ENCODE measurements around the gene RAPSN. TPM values are rescaled to one million over a fixed set of nuclear protein-coding genes. Genes with fewer than 3 reads are reported as not detected.
A peak's percentile ranks its signal among the peaks of the same experiment; 100 is the strongest.

RAPSN gene
- total RNA-seq, 2 experiments from 2014 or later = 0.36 to 0.81 TPM

GRCh38 chr11:47477753-47478152 lies 28.8 kb upstream of the RAPSN start:
- Mint-ChIP-seq H3K4me1 (ENCODE audit: low read depth) (peaks cover 5% of the 10 kb centered on the region), H3K36me3 (ENCODE audit: low read depth) (peaks cover 63% of the 10 kb centered on the region), H3K27me3 (no peaks in the 10 kb centered on the region), H3K27ac (peak overlapping the region; percentile 19), H3K9me3 (no peaks in the 10 kb centered on the region), H3K4me3 (no peak overlapping the region)
- TF ChIP-seq, protein P1, sequence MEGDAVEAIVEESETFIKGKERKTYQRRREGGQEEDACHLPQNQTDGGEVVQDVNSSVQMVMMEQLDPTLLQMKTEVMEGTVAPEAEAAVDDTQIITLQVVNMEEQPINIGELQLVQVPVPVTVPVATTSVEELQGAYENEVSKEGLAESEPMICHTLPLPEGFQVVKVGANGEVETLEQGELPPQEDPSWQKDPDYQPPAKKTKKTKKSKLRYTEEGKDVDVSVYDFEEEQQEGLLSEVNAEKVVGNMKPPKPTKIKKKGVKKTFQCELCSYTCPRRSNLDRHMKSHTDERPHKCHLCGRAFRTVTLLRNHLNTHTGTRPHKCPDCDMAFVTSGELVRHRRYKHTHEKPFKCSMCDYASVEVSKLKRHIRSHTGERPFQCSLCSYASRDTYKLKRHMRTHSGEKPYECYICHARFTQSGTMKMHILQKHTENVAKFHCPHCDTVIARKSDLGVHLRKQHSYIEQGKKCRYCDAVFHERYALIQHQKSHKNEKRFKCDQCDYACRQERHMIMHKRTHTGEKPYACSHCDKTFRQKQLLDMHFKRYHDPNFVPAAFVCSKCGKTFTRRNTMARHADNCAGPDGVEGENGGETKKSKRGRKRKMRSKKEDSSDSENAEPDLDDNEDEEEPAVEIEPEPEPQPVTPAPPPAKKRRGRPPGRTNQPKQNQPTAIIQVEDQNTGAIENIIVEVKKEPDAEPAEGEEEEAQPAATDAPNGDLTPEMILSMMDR (IDR thresholded peaks at IDR 0.05) = no peak
- ATAC-seq (no peak), DNase-seq (no peak)
- intact Hi-C loops (cut with micrococcal nuclease) = no loop called here
- ChIA-PET CTCF (no interaction called here), POLR2A (interaction anchor here (2.2 kb wide), 1 partner anchor 9 kb away, joined by 7 read pairs; no protein-coding TSS in a partner anchor)

GRCh38 chr11:47477323-47477722 lies 28.4 kb upstream of the RAPSN start:
- DNase-seq (no peak), ATAC-seq (no peak)
- H3K4me1 Mint-ChIP-seq (ENCODE audit: low read depth) = peaks cover 5% of the 10 kb centered on the region
- ChIA-PET CTCF (interaction anchor here (1.2 kb wide), 1 partner anchor 11 kb away, joined by 3 read pairs; no protein-coding TSS in a partner anchor), POLR2A (interaction anchor here (2.2 kb wide), 1 partner anchor 10 kb away, joined by 7 read pairs; no protein-coding TSS in a partner anchor)
- intact Hi-C loops (cut with micrococcal nuclease) = no loop called here
- TF ChIP-seq, protein P1 (IDR thresholded peaks at IDR 0.05) = no peak
- H3K27ac Mint-ChIP-seq = peak overlapping the region; percentile 19
- no peaks in the 10 kb centered on the region for H3K27me3 Mint-ChIP-seq
- no peaks in the 10 kb centered on the region for H3K9me3 Mint-ChIP-seq
- H3K36me3 Mint-ChIP-seq (ENCODE audit: low read depth) = peaks cover 62% of the 10 kb centered on the region
- H3K4me3 Mint-ChIP-seq = no peak overlapping the region

DNA sequence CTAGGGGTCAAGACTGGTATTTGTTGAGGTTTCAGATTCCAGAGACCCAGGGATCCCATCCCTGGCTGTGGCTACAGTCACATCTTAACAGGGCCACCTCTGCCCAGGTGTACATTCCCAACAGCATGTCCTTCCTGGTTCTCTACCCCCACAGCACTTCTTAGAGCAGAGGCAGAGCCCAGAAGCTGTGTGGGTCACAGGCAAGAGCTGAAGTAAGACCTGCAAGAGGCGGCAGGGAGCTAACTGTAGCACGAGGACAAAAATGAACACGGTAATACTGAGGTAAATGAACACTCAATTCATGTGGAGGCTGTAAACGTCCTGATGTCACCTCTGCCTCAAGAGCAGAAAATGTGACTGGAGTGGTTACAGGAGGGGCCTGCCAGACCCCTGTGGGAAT lies 21.7 kb upstream of the RAPSN start:
- TF ChIP-seq, protein P1 (IDR thresholded peaks at IDR 0.05) = no peak
- no peak for ATAC-seq
- H3K27ac Mint-ChIP-seq = peak overlapping the region; percentile 60
- ChIA-PET POLR2A (no interaction called here), CTCF (no interaction called here)
- no peaks in the 10 kb centered on the region for H3K27me3 Mint-ChIP-seq
- peaks cover 54% of the 10 kb centered on the region for H3K36me3 Mint-ChIP-seq (ENCODE audit: low read depth)
- H3K9me3 Mint-ChIP-seq = no peaks in the 10 kb centered on the region
- no peak overlapping the region for H3K4me3 Mint-ChIP-seq
- H3K4me1 Mint-ChIP-seq (ENCODE audit: low read depth) = peaks cover 6% of the 10 kb centered on the region
- intact Hi-C loops (cut with micrococcal nuclease) = no loop called here
- DNase-seq = no peak

GRCh38 chr11:47469361-47470179 lies 20.6 kb upstream of the RAPSN start:
- H3K27me3 Mint-ChIP-seq = no peaks in the 10 kb centered on the region
- H3K4me1 Mint-ChIP-seq (ENCODE audit: low read depth) = peaks cover 6% of the 10 kb centered on the region
- no peak for ATAC-seq
- no peak overlapping the region for H3K4me3 Mint-ChIP-seq
- H3K36me3 Mint-ChIP-seq (ENCODE audit: low read depth) = peaks cover 54% of the 10 kb centered on the region
- TF ChIP-seq, protein P1 (IDR thresholded peaks at IDR 0.05) = no peak
- H3K9me3 Mint-ChIP-seq = no peaks in the 10 kb centered on the region
- intact Hi-C loops (cut with micrococcal nuclease) = no loop called here
- DNase-seq = no peak
- POLR2A ChIA-PET = interaction anchor here (1.1 kb wide), 1 partner anchor 9 kb away, joined by 3 read pairs; no protein-coding TSS in a partner anchor
- H3K27ac Mint-ChIP-seq = peak overlapping the region; percentile 10
- CTCF ChIA-PET = no interaction called here

DNA sequence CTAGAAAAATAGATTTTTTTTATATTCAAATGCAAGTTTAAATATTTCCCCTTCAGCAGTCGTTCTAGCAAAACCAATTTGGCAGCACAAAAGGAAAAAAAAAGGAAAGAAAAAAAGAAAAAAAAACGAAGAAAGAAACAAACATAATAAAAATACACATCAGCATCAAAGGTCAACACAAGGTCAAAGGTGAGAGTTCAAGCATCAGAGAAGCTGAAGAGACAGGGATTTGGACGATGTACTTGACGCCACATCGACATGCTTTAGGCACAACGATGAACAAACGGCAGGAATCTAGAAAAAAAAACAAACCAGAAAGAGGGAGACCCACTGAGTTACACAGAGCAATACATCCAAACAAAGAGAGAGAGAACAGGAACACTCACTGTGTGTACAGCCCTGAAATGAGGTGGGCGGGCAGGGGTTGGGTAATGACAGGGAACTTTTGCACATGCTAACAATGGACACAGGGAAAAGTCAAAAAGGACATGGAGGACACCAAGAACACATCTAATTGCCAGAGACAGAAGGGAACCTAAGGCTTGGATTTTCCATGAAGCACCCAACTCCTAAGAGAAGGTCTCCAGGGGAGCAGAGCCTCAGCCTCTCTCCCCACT lies 19.8 kb upstream of the RAPSN start:
- no peaks in the 10 kb centered on the region for H3K27me3 Mint-ChIP-seq
- H3K9me3 Mint-ChIP-seq = no peaks in the 10 kb centered on the region
- TF ChIP-seq, protein P1 (IDR thresholded peaks at IDR 0.05) = no peak
- peaks cover 49% of the 10 kb centered on the region for H3K36me3 Mint-ChIP-seq (ENCODE audit: low read depth)
- H3K27ac Mint-ChIP-seq = peak overlapping the region; percentile 63
- DNase-seq (no peak), ATAC-seq (no peak)
- ChIA-PET POLR2A (interaction anchor here (1.1 kb wide), 1 partner anchor 10 kb away, joined by 3 read pairs; no protein-coding TSS in a partner anchor), CTCF (no interaction called here)
- peaks cover 6% of the 10 kb centered on the region for H3K4me1 Mint-ChIP-seq (ENCODE audit: low read depth)
- H3K4me3 Mint-ChIP-seq = no peak overlapping the region
- intact Hi-C loops (cut with micrococcal nuclease) = no loop called here

Data from activated CD8-positive, alpha-beta T cell treated with anti-CD3 and anti-CD28 coated beads for 36 hours (primary cell).